K562 (cell line): Measurements from ENCODE around the gene B4GALNT3. TPM values are rescaled to one million over a fixed set of nuclear protein-coding genes. Genes with fewer than 3 reads are reported as not detected.
A peak's percentile ranks its signal among the peaks of the same experiment; 100 is the strongest.

Experiments used
- CHAMP1 ChIP-seq: fragments of 450-650 bp; IDR thresholded peaks from 2 replicates; pipeline ENCODE4 v1.6.1; 2016; ENCODE audit warnings: mild to moderate bottlenecking
- CSDE1 ChIP-seq, 2 experiments: fragments of 450-650 bp; IDR thresholded peaks; 2 replicates each; pipeline ENCODE4 v1.6.1; 2016; ENCODE audit warnings: mild to moderate bottlenecking in 1 of 2
- KDM1A ChIP-seq, 2 experiments: fragments of 450-650 bp; IDR thresholded peaks; 2 replicates each; pipeline ENCODE4 v1.6.1; 2016; ENCODE audit warnings: mild to moderate bottlenecking in 2 of 2
- MLX ChIP-seq, 2 experiments: fragments of 450-650 bp in 1 of 2; sonication (generic) in 1 of 2; formaldehyde crosslinking; conservative IDR thresholded peaks; 2 replicates each; pipeline versions ENCODE4 v1.4.0 to v1.8.1; 2020 to 2022; ENCODE audit warnings: mild to moderate bottlenecking in 1 of 2, missing genetic modification reagents in 1 of 2
- NCOA2 ChIP-seq, 2 experiments: fragments of 450-650 bp; IDR thresholded peaks; 2 replicates each; pipeline ENCODE4 v1.6.1; 2018; ENCODE audit warnings: mild to moderate bottlenecking in 2 of 2, moderate library complexity in 1 of 2; ENCODE audit not compliant: partially characterized antibody in 2 of 2
- TOE1 ChIP-seq, 2 experiments: fragments of 450-650 bp in 1 of 2; sonication (generic) in 1 of 2; formaldehyde crosslinking in 1 of 2; IDR thresholded peaks; 2 replicates each; pipeline versions ENCODE4 v1.7.1 to v1.8.0; 2016 to 2022; ENCODE audit warnings: borderline replicate concordance in 2 of 2, mild to moderate bottlenecking in 2 of 2, antibody characterized with exemption in 1 of 2, inconsistent platforms in 1 of 2, low read depth in 1 of 2, missing genetic modification reagents in 1 of 2, moderate library complexity in 1 of 2
- XRCC4 ChIP-seq: IDR thresholded peaks from one replicate; pipeline ENCODE4 v1.6.1; 2011; ENCODE audit not compliant: insufficient read depth, insufficient read length; ENCODE audit errors: extremely low read depth
- ZNF124 ChIP-seq: sonication (generic); formaldehyde crosslinking; IDR thresholded peaks from 2 replicates; pipeline ENCODE4 v1.8.1; 2022; ENCODE audit warnings: missing genetic modification reagents
- ZNF280A ChIP-seq: fragments of 450-650 bp; IDR thresholded peaks from 2 replicates; pipeline ENCODE4 v1.6.1; 2018; ENCODE audit warnings: mild to moderate bottlenecking, low read depth; ENCODE audit not compliant: partially characterized antibody
- ZNF561 ChIP-seq: fragments of 450-650 bp; formaldehyde crosslinking; conservative IDR thresholded peaks from 2 replicates; pipeline ENCODE4 v1.4.0; 2020; ENCODE audit warnings: mild to moderate bottlenecking, moderate library complexity
- ZNF766 ChIP-seq: fragments of 200-800 bp; sonication (Bioruptor generic); conservative IDR thresholded peaks from 2 replicates; pipeline ENCODE4 v1.6.1; 2016; ENCODE audit warnings: missing genetic modification characterization, missing compliant biosample characterization
- polyA plus RNA-seq, 8 experiments: library from polyadenylated mRNA; depleted of rRNA in 4 of 8; stranded (reverse) in 5 of 8; unstranded in 3 of 8; fragments of >200 nt; fragmentation: Nextera tagmentation in 2 of 8; fragmentation: Illumina TruSeq in 1 of 8; extraction: Ambion mirVana in 2 of 8; extraction: Trizol in 1 of 8; gene quantifications; 2 replicates each; pipeline versions ENCODE4 v1.2.1 to v1.2.3, GENCODE V29; 2011 to 2014; ENCODE audit warnings: inconsistent platforms in 1 of 8, missing spikeins in 1 of 8
- total RNA-seq, 7 experiments: library from RNA; depleted of rRNA in 6 of 7; stranded (reverse); fragments of >200 nt in 6 of 7; fragmentation: Illumina TruSeq in 2 of 7; extraction: Trizol in 2 of 7; gene quantifications; 2 replicates each; pipeline versions ENCODE4 v1.2.1 to v1.2.3, GENCODE V29; 2011 to 2021; ENCODE audit warnings: low replicate concordance in 1 of 7

B4GALNT3 gene
- total and polyA plus RNA-seq, 9 of the 15 experiments (the other 6 are each of a cell fraction or from before 2014, with no cell fraction given), result 0.04 to 0.36 (median 0.10) TPM; not detected in 6

GRCh38 chr12:591167-592023, 131.7 kb downstream of the B4GALNT3 start (continued):
- TF ChIP-seq XRCC4 (no peak), CSDE1 (IDR thresholded peaks at IDR 0.05) (no peak), ZNF561 (CRISPR knock-in tag) (no peak), ZNF124 (CRISPR knock-in tag) (no peak), MLX (CRISPR knock-in tag; conservative IDR thresholded peaks at IDR 0.05) (no peak), ZNF280A (no peak), KDM1A (IDR thresholded peaks at IDR 0.05) (peak; percentile 85 to 86), ZNF766 (CRISPR knock-in tag) (peak; percentile 90), CHAMP1 (peak; percentile 46; the same call in 1 of the 2 replicates), TOE1 (IDR thresholded peaks at IDR 0.05; ENCODE audit: borderline replicate concordance) (0 out of 2 replicates have a peak, but pooled peaks have one; percentile 16), TOE1 (CRISPR knock-in tag; IDR thresholded peaks at IDR 0.05; ENCODE audit: borderline replicate concordance, low read depth) (no peak), NCOA2 (IDR thresholded peaks at IDR 0.05; ENCODE audit: partially characterized antibody in 2 of 2) (peak; percentile 73 to 81)
